Fibroblast of lung (primary cell): Measurements from ENCODE around the gene NID1.

ENCODE experiments used
- EZH2 ChIP-seq: IDR thresholded peaks from 2 replicates; pipeline ENCODE4 v1.5.1; 2012; ENCODE audit warnings: low read length, control low read depth, mild to moderate bottlenecking; ENCODE audit errors: missing control alignments
- TF ChIP-seq, protein P1 (sequence below), 2 donors: IDR thresholded peaks in 1 of 2; conservative IDR thresholded peaks in 1 of 2; 1 replicate in 1 of 2; 2 replicates in 1 of 2; pipeline ENCODE4 v1.5.1; 2011 to 2012; ENCODE audit warnings: low read length in 2 of 2, control low read depth in 1 of 2, inconsistent platforms in 1 of 2, low read depth in 1 of 2, mild to moderate bottlenecking in 1 of 2

DNA sequence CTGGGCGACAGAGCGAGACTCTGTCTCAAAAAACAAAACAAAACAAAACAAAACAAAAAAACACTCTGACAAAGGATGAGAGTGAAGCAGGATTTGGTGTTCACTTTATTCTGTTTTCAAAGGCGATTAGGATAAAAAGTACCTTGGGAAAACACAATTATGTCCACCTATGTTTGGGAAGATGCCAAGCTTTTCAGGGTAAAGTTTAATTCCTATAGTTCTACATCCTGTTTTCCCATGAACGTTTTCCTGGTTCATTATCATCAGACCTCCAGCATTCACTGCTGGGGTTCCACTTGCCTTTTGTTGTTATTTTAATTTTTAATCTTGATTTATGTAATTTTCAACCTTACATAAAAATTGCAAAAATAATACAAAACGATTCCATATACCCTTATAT, 4.9 kb upstream of the NID1 start:
- TF ChIP-seq EZH2 = no peak
- TF ChIP-seq, protein P1, sequence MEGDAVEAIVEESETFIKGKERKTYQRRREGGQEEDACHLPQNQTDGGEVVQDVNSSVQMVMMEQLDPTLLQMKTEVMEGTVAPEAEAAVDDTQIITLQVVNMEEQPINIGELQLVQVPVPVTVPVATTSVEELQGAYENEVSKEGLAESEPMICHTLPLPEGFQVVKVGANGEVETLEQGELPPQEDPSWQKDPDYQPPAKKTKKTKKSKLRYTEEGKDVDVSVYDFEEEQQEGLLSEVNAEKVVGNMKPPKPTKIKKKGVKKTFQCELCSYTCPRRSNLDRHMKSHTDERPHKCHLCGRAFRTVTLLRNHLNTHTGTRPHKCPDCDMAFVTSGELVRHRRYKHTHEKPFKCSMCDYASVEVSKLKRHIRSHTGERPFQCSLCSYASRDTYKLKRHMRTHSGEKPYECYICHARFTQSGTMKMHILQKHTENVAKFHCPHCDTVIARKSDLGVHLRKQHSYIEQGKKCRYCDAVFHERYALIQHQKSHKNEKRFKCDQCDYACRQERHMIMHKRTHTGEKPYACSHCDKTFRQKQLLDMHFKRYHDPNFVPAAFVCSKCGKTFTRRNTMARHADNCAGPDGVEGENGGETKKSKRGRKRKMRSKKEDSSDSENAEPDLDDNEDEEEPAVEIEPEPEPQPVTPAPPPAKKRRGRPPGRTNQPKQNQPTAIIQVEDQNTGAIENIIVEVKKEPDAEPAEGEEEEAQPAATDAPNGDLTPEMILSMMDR (conservative IDR thresholded peaks at IDR 0.05 in 1 of 2, IDR thresholded peaks at IDR 0.05 in 1 of 2; ENCODE audit: low read depth in 1 of 2, low read length in 2 of 2) = no peak
